GM21717 (cell line): ENCODE measurements around the gene ZBTB5.
"Not testable (repeated sequence)": the region's sequence is repeated elsewhere in the genome, so short reads cannot be mapped to it uniquely, and the experiment has no call there.

ENCODE experiments used
- ATAC-seq: cut with Tn5 transposase; IDR thresholded peaks from one replicate; pipeline ENCODE4 v1.9.1; 2021; ENCODE audit warnings: mild to moderate bottlenecking, moderate library complexity; ENCODE audit not compliant: unreplicated experiment

Gene ZBTB5

DNA sequence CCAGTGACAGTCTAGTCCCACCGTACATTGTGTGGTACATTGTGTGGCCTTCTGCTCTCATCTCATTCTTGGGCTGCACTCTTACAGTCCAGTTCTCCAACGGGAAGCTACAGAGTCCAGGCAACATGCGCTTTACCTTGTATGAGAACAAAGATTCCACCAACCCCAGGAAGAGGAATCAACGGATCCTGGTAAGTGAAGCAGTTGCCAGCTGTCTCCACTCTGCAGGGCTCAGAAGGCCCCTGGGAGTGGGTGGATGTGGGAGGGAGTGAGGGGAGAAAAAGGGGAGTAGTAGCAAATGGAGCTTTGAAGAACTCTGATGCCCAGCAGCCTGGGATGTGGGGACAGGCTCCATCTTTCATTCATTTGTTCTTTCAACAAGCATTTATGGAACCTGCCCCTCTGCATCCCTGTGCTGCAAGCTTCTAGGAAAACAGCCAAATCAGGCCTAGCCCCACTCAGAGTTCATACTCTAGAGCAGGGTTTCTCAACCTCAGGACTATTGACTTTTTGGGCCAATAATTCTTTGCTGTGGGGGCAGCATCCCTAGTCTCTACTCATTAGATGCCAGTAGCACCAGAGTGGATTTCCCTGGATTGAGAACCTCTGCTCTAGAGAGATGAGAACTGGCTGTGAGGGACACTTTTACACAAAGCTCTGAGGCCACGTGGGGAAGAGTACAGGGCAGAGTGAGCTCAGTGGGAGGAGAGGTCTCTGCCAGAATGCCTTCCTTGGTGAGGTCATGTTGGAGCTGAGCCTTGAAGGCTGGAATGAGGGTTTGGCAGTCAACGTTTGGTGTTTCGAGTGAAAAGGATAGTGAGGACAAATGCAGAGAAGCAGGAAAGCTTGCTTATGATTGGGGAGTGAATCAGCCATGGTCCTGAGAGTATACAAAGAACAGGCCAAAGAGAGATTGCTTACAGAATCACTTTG is 21.6 kb upstream of the ZBTB5 start:
- ATAC-seq, result no peak

DNA sequence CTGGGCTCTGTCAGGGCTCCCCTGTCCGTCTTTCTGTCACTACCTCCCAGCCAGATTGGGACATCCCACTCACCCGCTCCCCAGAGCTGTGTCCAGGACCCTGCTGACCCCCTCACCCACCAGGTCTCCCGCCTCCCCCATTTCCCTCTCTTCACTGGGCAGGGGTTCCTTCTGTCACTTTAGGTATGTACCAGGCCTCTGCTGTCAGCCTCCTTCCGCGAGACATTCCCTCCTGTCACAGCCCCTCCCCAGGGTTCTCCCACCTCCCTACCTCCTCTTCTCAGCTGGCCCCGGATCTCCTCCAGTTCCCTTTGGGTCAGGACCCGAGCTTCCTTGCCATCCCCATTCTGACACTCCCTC is 21.0 kb upstream of the ZBTB5 start:
- ATAC-seq, result no peak

DNA sequence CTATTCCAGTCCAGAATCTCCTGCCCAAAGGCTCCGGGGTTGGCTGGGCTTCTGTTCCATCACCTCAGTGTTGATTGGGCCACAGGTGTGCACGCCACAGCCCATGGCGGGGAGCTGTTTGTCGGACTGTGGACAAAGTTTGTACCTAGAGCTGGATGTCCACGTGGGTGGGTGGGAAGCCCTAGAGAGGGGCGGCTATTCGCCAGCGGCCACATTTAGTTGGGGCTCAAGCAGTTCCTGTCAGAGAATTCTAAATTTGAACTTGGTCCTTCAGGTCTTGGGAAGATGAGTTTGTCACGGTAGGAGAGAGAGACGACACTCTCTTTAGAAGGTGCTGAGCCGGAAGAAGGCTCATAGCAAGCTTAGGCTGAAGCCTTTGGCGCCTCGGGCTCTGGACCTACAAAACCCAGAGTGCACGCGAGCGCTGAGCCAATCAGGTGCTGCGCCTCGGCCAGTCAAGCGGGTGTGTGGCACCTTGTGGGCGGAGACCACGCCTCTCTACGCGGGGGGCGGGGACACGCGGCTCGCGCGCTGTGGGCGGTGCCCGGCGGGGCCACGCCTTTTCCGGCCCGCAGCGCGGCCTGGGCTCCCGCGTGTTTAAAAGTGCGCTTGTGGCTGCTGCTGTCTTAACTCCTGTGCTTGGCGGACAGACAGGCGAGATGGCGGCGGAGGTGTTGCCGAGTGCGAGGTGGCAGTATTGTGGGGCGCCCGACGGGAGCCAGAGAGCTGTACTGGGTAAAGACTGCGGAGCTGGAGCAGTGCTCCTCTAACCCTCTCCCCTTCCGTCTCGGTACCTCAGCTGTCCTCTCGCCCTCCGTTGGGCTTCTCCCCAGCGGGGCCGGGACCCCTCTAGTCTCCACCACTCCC is 20.4 kb upstream of the ZBTB5 start, which contains the start of gene POLR1E:
TSS of gene POLR1E (plus strand) at position 560 of the 867 bp plus-strand sequence. CDS start at position 660, 100 bp downstream.
- ATAC-seq, result peak; percentile 92

DNA sequence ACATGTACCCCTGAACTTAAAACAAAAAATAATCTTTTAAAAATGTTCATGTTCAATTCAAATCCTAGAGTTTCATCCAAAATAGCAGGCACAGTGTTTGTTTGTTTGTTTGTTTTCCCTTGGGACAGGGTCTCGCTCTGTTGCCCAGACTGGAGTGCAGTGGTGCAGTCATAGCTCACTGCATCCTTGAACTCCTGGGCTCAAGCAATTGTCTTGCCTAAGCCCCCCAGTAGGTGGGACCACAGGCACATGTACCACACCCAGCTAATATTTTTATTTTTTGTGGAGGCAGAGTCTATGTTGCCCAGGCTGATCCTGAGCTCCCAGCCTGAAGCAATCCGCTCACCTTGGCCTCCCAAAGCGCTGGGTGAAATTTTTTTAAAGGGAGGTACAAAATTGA is 15.5 kb upstream of the ZBTB5 start:
- no peak for ATAC-seq

DNA sequence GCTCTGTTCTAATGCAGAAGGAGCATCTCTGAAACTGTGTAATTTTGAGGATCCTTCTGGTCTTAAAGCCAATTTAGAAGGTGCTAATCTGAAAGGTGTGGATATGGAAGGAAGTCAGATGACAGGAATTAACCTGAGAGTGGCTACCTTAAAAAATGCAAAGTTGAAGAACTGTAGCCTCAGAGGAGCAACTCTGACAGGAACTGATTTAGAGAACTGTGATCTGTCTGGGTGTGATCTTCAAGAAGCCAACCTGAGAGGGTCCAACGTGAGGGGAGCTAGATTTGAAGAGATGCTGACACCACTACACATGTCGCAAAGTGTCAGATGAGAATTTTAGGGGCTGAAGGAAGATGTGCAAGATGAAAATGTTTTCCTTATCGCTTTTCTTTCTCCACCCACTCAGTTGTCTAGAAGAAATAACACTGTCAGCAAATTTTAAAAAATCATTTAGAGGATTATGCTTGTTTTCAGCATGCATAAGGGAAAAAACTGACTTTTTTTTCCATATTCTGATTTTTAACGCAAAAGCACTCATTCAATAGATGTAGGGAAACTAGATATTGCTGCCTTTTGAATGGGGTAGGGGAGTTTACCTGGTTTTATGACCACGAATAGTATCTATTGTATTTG is 12.9 kb upstream of the ZBTB5 start:
- ATAC-seq, result not testable (repeated sequence)

DNA sequence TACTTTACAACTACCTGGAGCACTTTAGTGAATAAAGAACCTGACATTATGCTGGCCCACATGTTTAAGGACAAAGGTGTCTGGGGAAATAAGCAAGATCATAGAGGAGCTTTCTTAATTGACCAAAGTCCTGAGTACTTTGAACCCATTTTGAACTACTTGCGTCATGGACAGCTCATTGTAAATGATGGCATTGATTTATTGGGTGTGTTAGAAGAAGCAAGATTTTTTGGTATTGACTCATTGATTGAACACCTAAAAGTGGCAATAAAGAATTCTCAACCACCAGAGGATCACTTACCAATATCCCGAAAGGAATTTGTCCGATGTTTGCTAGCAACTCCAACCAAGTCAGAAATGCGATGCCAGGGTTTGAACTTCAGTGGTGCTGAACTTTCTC is 12.2 kb upstream of the ZBTB5 start:
- ATAC-seq, result not testable (repeated sequence)

DNA sequence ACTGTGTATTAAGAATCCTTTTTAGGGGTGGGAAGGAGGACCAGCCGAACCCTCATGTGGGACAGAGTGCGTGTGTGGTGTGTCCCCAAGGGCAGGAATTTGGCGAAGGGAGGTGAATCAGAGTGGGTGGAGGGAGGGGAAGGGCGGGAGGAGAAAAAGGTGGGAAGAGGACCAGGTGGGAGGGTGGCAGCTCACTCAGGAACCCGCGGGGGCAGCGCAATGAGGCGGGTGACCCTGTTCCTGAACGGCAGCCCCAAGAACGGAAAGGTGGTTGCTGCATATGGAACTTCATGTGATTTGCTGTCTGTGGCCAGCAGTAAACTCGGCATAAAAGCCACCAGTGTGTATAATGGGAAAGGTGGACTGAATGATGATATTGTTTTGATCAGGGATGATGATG is 11.7 kb upstream of the ZBTB5 start:
- no peak for ATAC-seq

DNA sequence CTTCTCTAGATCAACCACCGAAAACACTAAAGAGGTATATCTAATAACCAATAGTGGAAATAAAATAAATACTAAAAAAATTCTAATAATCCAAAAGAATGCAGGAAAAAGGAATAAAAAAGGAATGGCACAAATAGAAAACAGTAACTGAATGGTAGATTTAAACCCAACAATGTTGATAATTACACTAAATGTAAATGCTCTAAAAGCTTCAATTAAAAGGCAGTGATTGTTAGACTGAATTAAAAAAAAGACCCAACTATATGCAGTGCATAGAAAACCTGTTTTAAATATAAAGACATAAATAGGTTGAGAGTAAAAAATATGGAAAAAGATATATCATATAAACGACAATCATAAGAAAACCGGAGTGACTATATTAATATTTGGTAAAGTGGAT is 9.2 kb upstream of the ZBTB5 start:
- no peak for ATAC-seq

DNA sequence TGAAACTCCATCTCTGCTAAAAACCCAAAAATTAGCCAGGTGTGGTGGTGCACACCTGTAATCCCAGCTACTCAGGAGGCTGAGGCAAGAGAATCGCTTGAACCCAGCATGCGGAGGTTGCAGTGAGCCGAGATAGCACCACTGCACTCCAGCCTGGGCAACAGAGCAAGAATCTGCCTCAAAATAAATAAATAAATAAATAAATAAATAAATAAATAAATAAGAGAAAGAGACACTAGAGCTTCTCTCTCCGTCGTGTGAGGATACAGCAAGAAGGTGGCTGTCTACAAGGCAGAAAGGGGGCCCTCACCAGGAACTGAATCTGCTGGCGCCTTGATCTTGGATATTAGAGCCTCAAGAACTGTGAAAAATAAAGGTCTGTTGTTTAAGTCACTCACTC is 8.7 kb upstream of the ZBTB5 start:
- ATAC-seq, result not testable (repeated sequence)

DNA sequence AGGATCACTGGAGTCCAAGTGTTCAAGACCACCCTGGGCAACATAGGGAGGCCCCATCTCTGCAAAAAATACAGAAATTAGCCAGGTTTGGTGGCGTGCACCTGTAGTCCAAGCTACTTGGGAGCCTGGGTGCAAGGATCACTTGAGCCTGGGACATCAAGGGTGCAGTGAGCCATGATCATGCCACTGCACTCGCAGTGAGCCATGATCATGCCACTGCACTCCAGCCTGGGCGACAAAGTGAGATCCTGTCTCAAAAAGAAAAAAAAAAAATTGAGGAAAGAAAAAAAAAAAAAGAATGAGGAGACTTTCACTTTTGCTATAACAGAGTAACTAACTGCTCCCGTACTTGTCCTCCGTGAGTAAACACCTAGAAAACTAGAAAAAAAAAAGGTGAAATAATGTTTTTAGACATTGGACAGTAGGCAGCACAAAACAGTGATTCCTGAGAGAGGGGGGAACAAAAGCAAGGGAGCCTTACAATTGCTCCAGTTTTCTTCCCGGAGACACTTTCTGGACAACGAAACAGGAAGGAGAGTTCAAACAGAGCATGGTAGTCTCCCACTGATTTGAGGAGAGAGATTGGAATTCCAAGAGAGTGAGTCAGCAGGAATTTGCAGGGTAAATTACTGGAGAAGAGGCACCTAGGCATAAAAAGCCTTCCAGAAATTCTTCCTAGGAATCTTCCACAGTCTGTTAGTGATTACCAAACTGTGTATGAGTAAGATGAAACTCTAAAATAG is 6.9 kb upstream of the ZBTB5 start:
- no peak for ATAC-seq

DNA sequence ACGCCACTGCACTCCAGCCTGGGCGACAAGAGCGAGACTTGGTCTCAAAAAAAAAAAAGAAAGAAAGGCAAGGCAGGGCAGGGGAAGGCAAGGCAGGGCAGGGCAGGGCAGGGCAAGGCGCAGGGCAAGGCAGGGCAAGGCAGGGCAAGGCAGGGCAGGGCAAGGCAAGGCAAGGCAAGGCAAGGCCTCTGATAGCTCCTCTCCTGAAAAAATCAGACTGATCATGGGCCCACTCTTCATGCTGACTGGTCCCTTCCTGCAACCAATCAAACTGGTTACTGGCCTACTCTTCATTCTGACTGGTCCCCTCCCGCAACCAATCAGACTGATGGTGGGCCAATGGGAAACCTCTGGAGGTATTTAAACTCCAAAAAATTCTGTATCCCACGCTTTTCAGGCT is 3.4 kb upstream of the ZBTB5 start:
- ATAC-seq, result no peak

DNA sequence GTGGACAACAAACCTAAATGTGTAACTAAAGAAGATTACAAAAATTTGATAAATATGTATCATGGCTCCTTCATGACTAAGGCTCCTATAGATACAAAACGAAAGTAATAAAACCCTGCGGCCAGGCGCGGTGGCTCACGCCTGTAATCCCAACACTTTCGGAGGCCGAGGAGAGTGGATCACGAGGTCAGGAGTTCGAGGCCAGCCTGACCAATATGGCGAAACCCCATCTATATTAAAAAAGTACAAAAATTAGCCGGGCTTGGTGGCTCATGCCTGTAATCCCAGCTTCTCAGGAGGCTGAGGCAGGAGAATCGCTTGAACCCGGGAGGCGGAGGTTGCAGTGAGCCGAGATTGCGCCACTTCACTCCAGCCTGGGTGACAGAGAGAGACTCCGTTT is 2.3 kb upstream of the ZBTB5 start:
- ATAC-seq, result not testable (repeated sequence)

DNA sequence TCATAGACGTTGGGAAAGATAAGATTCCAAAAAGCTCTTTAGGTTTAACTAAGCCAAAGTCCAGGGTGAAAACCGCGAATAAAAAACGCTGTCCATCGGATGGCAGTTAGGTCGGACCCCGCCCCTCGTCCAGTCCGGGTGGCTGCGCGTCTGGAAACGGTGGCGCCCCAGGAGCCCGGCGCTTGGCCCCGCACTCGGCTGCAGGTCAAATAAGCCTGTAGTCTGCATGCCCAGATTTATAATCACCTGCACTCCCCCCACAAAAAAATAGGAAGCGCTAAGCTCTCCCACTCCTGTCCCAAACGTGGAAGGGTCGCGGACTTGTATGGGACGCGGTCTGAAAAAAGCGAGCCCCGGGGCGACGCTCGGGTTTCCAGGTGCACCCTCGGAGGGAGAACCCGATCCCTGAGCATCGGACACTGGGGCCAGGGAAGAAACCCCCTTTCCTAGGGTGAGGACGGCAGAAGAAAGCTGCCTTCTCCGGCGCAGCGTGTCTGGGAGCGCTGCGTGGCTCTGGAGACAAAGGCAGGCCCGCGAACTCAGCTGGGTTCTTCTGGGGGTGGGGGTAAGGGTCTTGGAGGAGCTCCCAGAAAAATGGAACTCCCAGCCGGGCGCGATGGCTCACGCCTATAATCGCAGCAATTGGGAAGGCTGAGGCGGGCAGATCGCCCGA is 923 bp upstream of the ZBTB5 start:
- ATAC-seq, result peak; percentile 14

DNA sequence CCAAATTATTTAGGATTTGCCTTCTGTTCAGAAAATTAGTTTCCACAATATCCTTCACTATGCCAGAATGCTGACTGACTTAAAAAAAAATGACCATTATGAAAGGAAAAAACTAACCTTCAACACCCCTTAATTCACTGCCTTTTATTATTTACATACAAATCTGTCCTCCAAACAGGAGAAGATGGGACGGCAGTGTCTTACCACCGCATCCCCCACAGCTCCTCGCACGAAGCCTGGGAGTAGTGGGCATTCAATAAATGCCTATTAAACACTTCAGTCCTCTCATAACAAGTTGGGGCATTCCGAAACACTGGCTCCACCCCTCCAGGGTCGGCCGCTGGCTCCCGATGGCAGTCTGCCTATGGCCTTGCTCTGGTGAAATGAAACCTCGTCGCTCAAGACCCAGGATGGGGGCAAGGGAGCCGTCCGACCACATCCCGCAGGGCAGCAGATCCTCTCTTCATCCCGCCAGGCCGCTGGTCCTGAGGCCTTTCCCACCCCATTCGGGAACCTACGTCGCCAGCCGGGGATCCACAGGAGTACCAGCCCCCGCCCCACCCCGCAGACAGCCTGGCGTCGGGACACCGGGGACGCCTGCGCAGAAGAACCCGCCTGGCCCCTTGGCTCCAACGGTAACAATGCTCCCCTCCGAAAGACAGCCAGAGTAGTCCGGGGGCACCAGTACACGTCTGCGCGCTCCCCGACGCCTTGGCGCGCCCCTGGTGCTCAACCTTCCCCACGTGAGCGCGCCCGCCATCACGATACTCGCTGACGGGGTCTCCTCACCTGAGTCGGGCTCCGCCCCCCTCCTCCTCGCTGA is 613 bp downstream of the ZBTB5 start:
- ATAC-seq, result peak; percentile 48

DNA sequence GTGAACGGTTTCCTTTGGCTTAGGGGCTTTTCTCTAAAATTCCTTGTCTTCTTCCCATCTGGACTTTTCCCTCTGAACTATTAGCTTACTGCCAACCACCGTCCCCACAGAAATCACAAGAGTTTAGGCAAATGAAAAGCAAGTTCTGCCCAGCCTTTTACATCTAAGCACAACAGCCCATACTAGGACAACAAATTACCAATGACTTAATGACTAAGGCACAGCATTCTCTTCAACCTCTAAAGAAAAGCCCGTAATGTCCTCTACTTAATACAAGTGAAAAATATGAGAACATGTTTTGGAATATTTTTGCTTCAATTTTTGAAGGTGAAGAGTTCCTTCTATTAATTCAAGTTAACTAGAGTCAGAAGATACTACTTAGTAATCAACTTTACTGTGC is 1.2 kb downstream of the ZBTB5 start:
- ATAC-seq, result no peak

DNA sequence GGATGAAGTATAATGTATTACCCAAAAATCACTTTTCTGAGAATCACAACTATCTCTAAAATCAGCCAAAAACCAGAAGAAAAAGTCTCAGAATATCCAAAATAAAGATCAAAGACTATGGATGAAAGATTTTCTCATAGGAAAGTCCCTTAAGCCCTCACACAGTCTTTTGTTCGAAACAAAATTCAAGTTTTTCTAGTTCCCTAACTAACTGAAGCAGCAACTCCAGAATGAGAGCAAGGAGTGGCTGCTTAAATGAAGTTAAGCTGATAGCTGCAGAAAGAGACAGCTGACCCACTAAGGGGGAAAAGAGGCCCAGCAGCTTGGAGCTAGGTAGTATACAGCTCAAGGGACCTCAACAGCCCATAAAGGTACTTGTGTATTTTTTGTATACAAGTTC is 8.4 kb downstream of the ZBTB5 start:
- ATAC-seq, result no peak

DNA sequence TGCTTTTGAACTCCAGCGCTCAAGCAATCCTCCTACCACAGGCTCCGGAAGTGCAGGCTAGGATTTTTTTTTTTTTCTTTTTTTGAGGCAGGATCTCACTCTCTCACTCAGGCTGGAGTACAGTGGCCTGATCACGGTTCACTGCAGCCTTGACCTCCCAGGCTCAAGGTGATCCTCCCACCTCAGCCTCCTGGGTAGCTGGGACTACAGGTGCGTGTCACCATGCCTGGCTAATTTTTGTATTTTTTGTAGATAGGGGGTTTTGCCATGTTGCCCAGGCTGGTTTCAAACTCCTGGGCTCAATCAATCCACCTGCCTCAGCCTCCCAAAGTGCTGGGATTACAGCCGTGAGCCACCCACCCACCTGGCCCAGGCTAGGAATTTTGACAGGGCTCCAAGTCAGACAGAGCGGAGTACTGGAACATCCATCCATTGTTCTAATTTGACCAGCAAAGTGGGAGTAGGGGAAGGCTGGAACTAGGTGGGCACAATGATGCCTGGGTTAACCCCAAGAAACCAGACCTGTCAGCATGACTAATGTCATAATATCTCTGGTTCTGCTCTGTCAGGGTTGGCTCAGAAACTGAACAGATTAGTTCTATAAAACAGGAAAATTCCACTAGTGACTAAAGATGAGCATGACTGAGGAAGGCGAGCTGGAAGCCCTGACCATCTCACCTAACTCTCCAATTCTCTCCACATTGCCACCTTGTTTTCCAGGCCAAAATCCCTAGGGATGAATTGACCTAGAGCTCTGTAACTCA is 9.2 kb downstream of the ZBTB5 start:
- ATAC-seq, result no peak

DNA sequence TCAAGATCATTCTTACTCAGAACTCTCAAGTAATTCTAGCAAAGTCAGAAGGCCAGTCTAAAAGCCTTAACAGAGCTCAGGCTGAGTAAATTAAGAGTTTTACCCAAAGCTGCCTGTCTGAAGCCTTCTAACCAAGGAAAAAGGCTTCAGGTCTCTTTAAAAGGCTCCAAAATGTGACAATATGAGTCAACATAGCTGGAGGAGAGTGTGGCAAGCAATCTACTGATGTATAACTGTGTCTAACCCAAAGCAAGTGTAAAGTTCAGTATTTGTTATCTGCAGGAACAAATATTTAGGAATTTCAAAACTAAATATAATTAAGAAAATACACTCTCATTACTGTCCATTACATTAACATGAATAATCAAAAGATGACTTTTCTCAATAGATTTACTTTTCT is 11.0 kb downstream of the ZBTB5 start:
- no peak for ATAC-seq

DNA sequence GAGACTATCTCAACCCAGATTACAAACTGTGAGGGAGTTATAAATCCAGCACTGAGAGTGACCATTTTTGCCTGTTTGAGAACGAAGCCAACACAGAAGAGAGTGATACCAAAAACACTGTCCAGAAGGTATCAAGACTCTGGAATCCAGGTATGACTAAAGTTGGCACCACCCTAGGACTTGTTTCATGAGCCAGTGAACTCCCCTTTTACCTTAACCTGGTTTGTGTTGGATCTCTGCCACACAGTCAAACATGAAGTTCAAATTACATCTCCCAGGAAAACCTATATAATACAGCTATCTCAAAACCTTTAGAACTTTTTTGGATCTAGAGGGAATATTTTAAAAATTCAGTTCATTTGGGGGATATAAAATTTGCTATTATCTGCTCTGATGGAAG is 11.4 kb downstream of the ZBTB5 start:
- ATAC-seq, result no peak
